Glutamatergic neuron (in vitro differentiated cells): ENCODE measurements around the gene VPS13D. TPM values are rescaled to one million over a fixed set of nuclear protein-coding genes. Genes with fewer than 3 reads are reported as not detected.

ENCODE experiments used
- DNase-seq: peaks from one replicate; pipeline ENCODE4 v3.0.0; 2022
- H3K27ac Mint-ChIP-seq: one replicate; pipeline ENCODE4 v1.8.0; 2020; ENCODE audit warnings: mild to moderate bottlenecking, mixed read lengths, inconsistent platforms; ENCODE audit not compliant: unreplicated experiment
- H3K27me3 Mint-ChIP-seq: one replicate; pipeline ENCODE4 v1.8.0; 2020; ENCODE audit warnings: mild to moderate bottlenecking, moderate library complexity, mixed read lengths, inconsistent platforms; ENCODE audit not compliant: unreplicated experiment
- H3K36me3 Mint-ChIP-seq: one replicate; pipeline ENCODE4 v1.8.0; 2020; ENCODE audit warnings: mild to moderate bottlenecking, mixed read lengths, inconsistent platforms; ENCODE audit not compliant: unreplicated experiment
- H3K4me1 Mint-ChIP-seq: one replicate; pipeline ENCODE4 v1.8.0; 2020; ENCODE audit warnings: mild to moderate bottlenecking, low read depth, mixed read lengths, inconsistent platforms; ENCODE audit not compliant: unreplicated experiment
- H3K4me3 Mint-ChIP-seq: one replicate; pipeline ENCODE4 v1.8.0; 2020; ENCODE audit warnings: mild to moderate bottlenecking, mixed read lengths, inconsistent platforms; ENCODE audit not compliant: unreplicated experiment
- H3K9me3 Mint-ChIP-seq: one replicate; pipeline ENCODE4 v1.8.0; 2020; ENCODE audit warnings: mild to moderate bottlenecking, moderate library complexity, mixed read lengths, inconsistent platforms; ENCODE audit not compliant: unreplicated experiment
- total RNA-seq: library from RNA; stranded (reverse); fragmentation: NEBNext Ultra II Directional; extraction: Animal tissue kit (Norgen Biotek cat#: 25700); gene quantifications from one replicate; pipeline ENCODE4 v1.2.1, GENCODE V29; 2021; ENCODE audit not compliant: unreplicated experiment
- TF ChIP-seq, protein P1 (sequence below): fragments of 200-600 bp; sonication (generic); IDR thresholded peaks from one replicate; pipeline ENCODE4 v1.5.0; 2021; ENCODE audit not compliant: partially characterized antibody, unreplicated experiment

Gene VPS13D
- total RNA-seq, 1 donor from 2014 or later, result 32.8 TPM

DNA sequence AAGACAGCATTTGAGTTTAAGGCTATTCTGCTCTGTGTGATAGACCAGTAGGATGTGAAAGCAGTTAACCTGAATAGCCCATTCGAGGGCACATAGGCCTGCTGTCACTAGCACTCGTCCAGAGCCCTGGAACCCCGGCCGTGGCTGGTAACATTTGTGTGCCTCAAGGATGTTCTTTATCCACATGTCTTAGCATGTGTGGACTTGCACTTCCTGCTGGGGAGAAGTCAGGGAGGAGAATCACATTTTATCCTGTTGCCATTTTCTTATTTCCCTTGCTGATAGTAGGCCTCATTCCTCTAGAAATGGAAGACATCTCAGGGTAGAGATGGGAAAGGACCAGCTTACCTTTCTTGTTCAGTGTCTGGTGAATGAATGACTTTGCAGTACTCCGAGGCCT is 54.7 kb downstream of the VPS13D start:
- H3K27ac Mint-ChIP-seq, result no peak overlapping the region
- H3K4me3 Mint-ChIP-seq, result no peak overlapping the region
- H3K9me3 Mint-ChIP-seq, result no peaks in the 10 kb centered on the region
- no peak for DNase-seq
- TF ChIP-seq, protein P1, sequence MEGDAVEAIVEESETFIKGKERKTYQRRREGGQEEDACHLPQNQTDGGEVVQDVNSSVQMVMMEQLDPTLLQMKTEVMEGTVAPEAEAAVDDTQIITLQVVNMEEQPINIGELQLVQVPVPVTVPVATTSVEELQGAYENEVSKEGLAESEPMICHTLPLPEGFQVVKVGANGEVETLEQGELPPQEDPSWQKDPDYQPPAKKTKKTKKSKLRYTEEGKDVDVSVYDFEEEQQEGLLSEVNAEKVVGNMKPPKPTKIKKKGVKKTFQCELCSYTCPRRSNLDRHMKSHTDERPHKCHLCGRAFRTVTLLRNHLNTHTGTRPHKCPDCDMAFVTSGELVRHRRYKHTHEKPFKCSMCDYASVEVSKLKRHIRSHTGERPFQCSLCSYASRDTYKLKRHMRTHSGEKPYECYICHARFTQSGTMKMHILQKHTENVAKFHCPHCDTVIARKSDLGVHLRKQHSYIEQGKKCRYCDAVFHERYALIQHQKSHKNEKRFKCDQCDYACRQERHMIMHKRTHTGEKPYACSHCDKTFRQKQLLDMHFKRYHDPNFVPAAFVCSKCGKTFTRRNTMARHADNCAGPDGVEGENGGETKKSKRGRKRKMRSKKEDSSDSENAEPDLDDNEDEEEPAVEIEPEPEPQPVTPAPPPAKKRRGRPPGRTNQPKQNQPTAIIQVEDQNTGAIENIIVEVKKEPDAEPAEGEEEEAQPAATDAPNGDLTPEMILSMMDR, result no peak
- H3K4me1 Mint-ChIP-seq, result peaks cover 5% of the 10 kb centered on the region
- no peaks in the 10 kb centered on the region for H3K36me3 Mint-ChIP-seq
- no peaks in the 10 kb centered on the region for H3K27me3 Mint-ChIP-seq

DNA sequence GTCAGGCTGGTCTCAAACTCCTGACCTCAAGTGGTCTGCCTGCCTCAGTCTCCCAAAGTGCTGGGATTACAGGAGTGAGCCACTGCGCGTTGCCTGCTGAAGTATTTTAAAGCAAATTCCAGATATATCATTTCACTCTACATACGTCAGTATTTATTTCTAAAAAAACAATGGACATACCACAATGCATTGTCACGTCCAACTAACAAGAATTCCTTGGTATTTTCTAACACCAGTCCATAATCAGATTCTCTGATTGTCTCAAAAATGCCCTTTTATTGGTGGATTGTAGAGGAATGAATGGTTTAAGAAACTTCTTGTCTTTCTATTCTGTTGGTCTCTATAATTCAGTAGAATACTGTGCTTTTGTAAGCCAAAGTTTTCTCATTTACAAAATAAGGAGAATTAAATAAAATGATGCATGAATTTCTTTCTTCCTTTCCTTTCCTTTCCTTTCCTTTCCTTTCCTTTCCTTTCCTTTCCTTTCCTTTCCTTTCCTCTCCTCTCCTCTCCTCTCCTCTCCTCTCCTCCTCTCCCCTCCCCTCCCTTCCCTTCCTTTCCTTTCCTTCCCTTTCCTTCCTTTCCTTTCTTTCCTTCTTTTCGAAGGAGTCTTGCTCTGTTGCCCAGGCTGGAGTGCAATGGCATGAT is 55.8 kb downstream of the VPS13D start:
- Mint-ChIP-seq H3K9me3 (no peaks in the 10 kb centered on the region), H3K36me3 (no peaks in the 10 kb centered on the region), H3K27ac (no peak overlapping the region), H3K4me3 (no peak overlapping the region), H3K27me3 (no peaks in the 10 kb centered on the region), H3K4me1 (no peaks in the 10 kb centered on the region)
- no peak for DNase-seq
- TF ChIP-seq, protein P1, result no peak

DNA sequence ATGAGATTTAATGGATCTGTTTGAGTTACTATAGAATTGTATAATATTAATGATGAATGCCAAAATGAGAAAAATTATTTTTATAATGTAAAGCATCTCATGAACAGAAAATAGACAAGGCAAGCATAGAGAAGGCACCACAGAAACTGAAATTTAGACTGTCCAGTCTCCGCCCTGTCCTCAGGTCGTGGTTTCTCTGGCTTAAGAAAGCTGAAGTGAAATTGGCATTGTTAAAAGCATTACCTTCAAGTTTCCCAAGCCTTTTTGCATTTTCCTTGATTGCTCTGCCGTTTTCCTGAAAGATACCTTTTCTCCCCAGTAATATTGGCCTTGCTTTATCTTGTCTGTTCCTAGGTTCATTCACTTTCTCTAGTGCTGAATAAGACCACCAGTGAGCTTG is 58.0 kb downstream of the VPS13D start:
- Mint-ChIP-seq H3K9me3 (no peaks in the 10 kb centered on the region), H3K27ac (no peak overlapping the region), H3K4me1 (no peaks in the 10 kb centered on the region), H3K4me3 (no peak overlapping the region), H3K27me3 (no peaks in the 10 kb centered on the region), H3K36me3 (no peaks in the 10 kb centered on the region)
- DNase-seq, result no peak
- TF ChIP-seq, protein P1, result no peak

DNA sequence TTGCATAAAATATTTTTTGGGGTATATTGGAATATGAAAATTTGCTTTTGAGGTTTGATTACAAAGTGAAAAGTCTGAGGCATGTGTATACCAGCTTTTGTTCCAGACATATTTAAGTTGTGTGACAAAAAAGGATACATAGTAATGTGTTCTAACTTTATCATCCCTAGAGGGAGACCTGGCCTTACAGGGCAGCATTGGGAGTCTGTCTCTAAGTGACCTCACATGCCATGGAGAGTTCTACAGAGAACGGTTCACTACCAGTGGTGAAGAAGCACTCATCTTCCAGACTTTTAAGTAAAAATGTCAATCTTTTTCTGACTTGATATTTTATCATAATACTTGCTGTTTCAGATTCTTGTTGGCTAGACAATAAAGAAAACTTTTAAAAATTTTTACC is 61.0 kb downstream of the VPS13D start:
- TF ChIP-seq, protein P1, result no peak
- no peaks in the 10 kb centered on the region for H3K4me1 Mint-ChIP-seq
- H3K27ac Mint-ChIP-seq, result no peak overlapping the region
- no peaks in the 10 kb centered on the region for H3K27me3 Mint-ChIP-seq
- DNase-seq, result no peak
- no peak overlapping the region for H3K4me3 Mint-ChIP-seq
- H3K9me3 Mint-ChIP-seq, result no peaks in the 10 kb centered on the region
- H3K36me3 Mint-ChIP-seq, result no peaks in the 10 kb centered on the region

DNA sequence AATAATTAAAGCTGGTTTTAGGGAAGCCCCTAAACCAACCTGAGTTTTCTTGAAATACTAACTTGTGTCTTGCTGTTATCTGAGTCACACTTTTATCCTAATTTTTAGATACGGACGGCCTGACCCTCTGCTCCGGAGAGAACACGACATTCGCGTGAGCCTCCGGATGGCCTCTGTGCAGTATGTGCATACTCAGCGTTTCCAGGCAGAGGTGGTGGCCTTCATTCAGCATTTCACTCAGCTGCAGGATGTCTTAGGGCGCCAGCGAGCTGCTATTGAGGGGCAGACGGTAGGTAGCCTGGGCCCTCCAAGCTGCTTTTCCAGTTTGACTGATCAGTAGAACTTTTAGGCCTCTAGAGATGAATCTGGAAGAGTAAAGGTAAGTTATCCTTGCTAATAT is 63.6 kb downstream of the VPS13D start:
- H3K27ac Mint-ChIP-seq, result no peak overlapping the region
- DNase-seq, result no peak
- no peak overlapping the region for H3K4me3 Mint-ChIP-seq
- no peaks in the 10 kb centered on the region for H3K4me1 Mint-ChIP-seq
- TF ChIP-seq, protein P1, result no peak
- H3K27me3 Mint-ChIP-seq, result no peaks in the 10 kb centered on the region
- no peaks in the 10 kb centered on the region for H3K9me3 Mint-ChIP-seq
- no peaks in the 10 kb centered on the region for H3K36me3 Mint-ChIP-seq
